Aorta (tissue), 5 donors: ENCODE measurements around the gene GRB10. TPM values are rescaled to one million over a fixed set of nuclear protein-coding genes. Genes with fewer than 3 reads are reported as not detected.

Source experiments
- ATAC-seq: fragments of 200-7000 bp; cut with Tn5 transposase; one replicate; pipeline ENCODE4 v1.9.1; 2022; ENCODE audit warnings: moderate library complexity; ENCODE audit not compliant: low FRiP score
- DNase-seq, 2 donors: peaks; one replicate each; pipeline ENCODE4 v3.0.0-alpha.2; 2020
- H3K27ac ChIP-seq, 2 donors: one replicate each; pipeline ENCODE4 v1.5.1; 2013; ENCODE audit warnings: low read length in 2 of 2, mild to moderate bottlenecking in 2 of 2, moderate library complexity in 2 of 2, control low read depth in 1 of 2, inconsistent platforms in 1 of 2, low read depth in 1 of 2
- H3K27me3 ChIP-seq, 2 donors: one replicate each; pipeline ENCODE4 v1.6.1; 2013; ENCODE audit warnings: control low read depth in 1 of 2, low read length in 1 of 2, mild to moderate bottlenecking in 1 of 2, moderate library complexity in 1 of 2; ENCODE audit not compliant: insufficient read depth in 2 of 2, control insufficient read depth in 1 of 2
- H3K36me3 ChIP-seq, 2 donors: one replicate each; pipeline ENCODE4 v1.6.1; 2013; ENCODE audit warnings: control low read depth in 1 of 2, low read length in 1 of 2, mild to moderate bottlenecking in 1 of 2; ENCODE audit not compliant: insufficient read depth in 2 of 2, control insufficient read depth in 1 of 2
- H3K4me1 ChIP-seq, 2 donors: one replicate each; pipeline ENCODE4 v1.6.1; 2013; ENCODE audit warnings: low read length in 2 of 2, control low read depth in 1 of 2, mild to moderate bottlenecking in 1 of 2, moderate library complexity in 1 of 2; ENCODE audit not compliant: insufficient read depth in 2 of 2, control insufficient read depth in 1 of 2
- H3K4me3 ChIP-seq, 2 donors: one replicate each; pipeline ENCODE4 v1.5.1; 2013; ENCODE audit warnings: low read length in 2 of 2, control low read depth in 1 of 2, mild to moderate bottlenecking in 1 of 2
- H3K9me3 ChIP-seq: one replicate; pipeline ENCODE4 v1.6.1; 2013; ENCODE audit warnings: mild to moderate bottlenecking, low read length; ENCODE audit not compliant: control insufficient read depth
- WGBS, 2 donors: extraction: QIAGEN DNeasy Blood & Tissue Kit; methylation state at CpG; one replicate each; pipeline ENCODE4 v1.1.7; 2013; 5-methylcytosine and 5-hydroxymethylcytosine counted together
- intact Hi-C, 2 donors: fragments of 100-400 bp; cut with DNase I; formaldehyde crosslinking; loops; one replicate each; pipeline versions ENCODE4 v1.14.2 to v1.15.0; 2022
- polyA plus RNA-seq, 2 donors: library from polyadenylated mRNA; stranded (reverse); fragments of 200-250 nt; gene quantifications; one replicate each; pipeline ENCODE4 v1.2.3, GENCODE V29; 2013
- total RNA-seq, 2 donors: library from RNA; stranded (reverse); fragmentation: NEBNext Ultra II Directional; extraction: Animal tissue kit (Norgen Biotek cat#: 25700); gene quantifications; one replicate each; pipeline ENCODE4 v1.2.1, GENCODE V29; 2021
- donor health status: healthy with polysubstance abuse.
- donor health status: Bipolar disorder and iron deficiency.
- donor health status: DM: no; HTN: no; CAD: no.
- donor health status: DM: no; HTN: no; CAD: no.
- donor health status: DM: yes; HTN: yes; CAD: no.

The GRB10 gene
- total and polyA plus RNA-seq, 4 donors, result 11.8 to 108 (median 63.8) TPM

GRCh38 chr7:50822110-50822509 lies 39.4 kb upstream of the GRB10 start:
- Histone ChIP-seq H3K4me3 (no peak overlapping the region), H3K27me3 (no peaks in the 10 kb centered on the region), H3K27ac (no peak overlapping the region), H3K4me1 (no peaks in the 10 kb centered on the region), H3K9me3 (no peaks in the 10 kb centered on the region), H3K36me3 (no peaks in the 10 kb centered on the region)
- intact Hi-C loops, result no loop called here
- 41 to 54% methylated on average over 5 of the region's 5 CpGs for WGBS, 2 donors
- DNase-seq (no peak), ATAC-seq (no peak)

- H3K36me3 ChIP-seq, result no peaks in the 10 kb centered on the region
- no peaks in the 10 kb centered on the region for H3K9me3 ChIP-seq
- no peak overlapping the region for H3K4me3 ChIP-seq
- 50 to 51% methylated on average over 11 of the region's 11 CpGs for WGBS, 2 donors
- no peak for DNase-seq
- no peaks in the 10 kb centered on the region for H3K27me3 ChIP-seq
- peak; percentile 20 for ATAC-seq
- no peaks in the 10 kb centered on the region for H3K4me1 ChIP-seq
- H3K27ac ChIP-seq, result no peak overlapping the region
- intact Hi-C loops, result no loop called here
These were observed 38.8 kb upstream of the GRB10 start for GRCh38 chr7:50821457-50822008.

GRCh38 chr7:50818324-50818723 lies 35.6 kb upstream of the GRB10 start:
- H3K36me3 ChIP-seq, result no peaks in the 10 kb centered on the region
- H3K4me1 ChIP-seq, result no peaks in the 10 kb centered on the region
- no peak for ATAC-seq
- no peak overlapping the region for H3K27ac ChIP-seq
- H3K4me3 ChIP-seq, result no peak overlapping the region
- no peaks in the 10 kb centered on the region for H3K27me3 ChIP-seq
- intact Hi-C loops, result no loop called here
- no peaks in the 10 kb centered on the region for H3K9me3 ChIP-seq
- DNase-seq, result no peak
- 61 to 75% methylated on average over 6 of the region's 6 CpGs for WGBS, 2 donors

- 84 to 86% methylated on average over 1 of the region's 1 CpG for WGBS, 2 donors
- no peaks in the 10 kb centered on the region for H3K36me3 ChIP-seq
- intact Hi-C loops, result no loop called here
- H3K4me1 ChIP-seq, result no peaks in the 10 kb centered on the region
- no peak overlapping the region for H3K27ac ChIP-seq
- ATAC-seq (no peak), DNase-seq (no peak)
- H3K4me3 ChIP-seq, result no peak overlapping the region
- no peaks in the 10 kb centered on the region for H3K27me3 ChIP-seq
- no peaks in the 10 kb centered on the region for H3K9me3 ChIP-seq
These were observed 34.9 kb upstream of the GRB10 start for GRCh38 chr7:50817561-50817960.

- no peaks in the 10 kb centered on the region for H3K27me3 ChIP-seq
- intact Hi-C loops, result no loop called here
- WGBS, 2 donors, result 94 to 95% methylated on average over 3 of the region's 3 CpGs
These were observed 32.4 kb upstream of the GRB10 start for GRCh38 chr7:50815138-50815537.

GRCh38 chr7:50814166-50814565 lies 31.5 kb upstream of the GRB10 start:
- 72 to 79% methylated on average over 3 of the region's 3 CpGs for whole genome bisulfite sequencing, 2 donors
- no peak overlapping the region for H3K27ac ChIP-seq
- no peaks in the 10 kb centered on the region for H3K36me3 ChIP-seq
- ATAC-seq, result no peak
- intact Hi-C loops, result no loop called here
- no peaks in the 10 kb centered on the region for H3K27me3 ChIP-seq
- no peak overlapping the region for H3K4me3 ChIP-seq
- H3K4me1 ChIP-seq, result no peaks in the 10 kb centered on the region
- DNase-seq, result no peak
- no peaks in the 10 kb centered on the region for H3K9me3 ChIP-seq

More at GRCh38 chr7:50815138-50815537, 32.4 kb upstream of the GRB10 start:
- H3K36me3 ChIP-seq, result no peaks in the 10 kb centered on the region
- no peak overlapping the region for H3K27ac ChIP-seq
- H3K9me3 ChIP-seq, result no peaks in the 10 kb centered on the region
- ATAC-seq (no peak), DNase-seq (no peak)
- no peaks in the 10 kb centered on the region for H3K4me1 ChIP-seq
- H3K4me3 ChIP-seq, result no peak overlapping the region

GRCh38 chr7:50812841-50813475 lies 30.3 kb upstream of the GRB10 start:
- Histone ChIP-seq H3K27ac (no peak overlapping the region), H3K4me3 (no peak overlapping the region)
- DNase-seq, result peak; percentile 84 to 90

GRCh38 chr7:50812094-50812493 lies 29.4 kb upstream of the GRB10 start:
- 72% methylated on average over 6 of the region's 6 CpGs for WGBS, 2 donors
- Histone ChIP-seq H3K27me3 (no peaks in the 10 kb centered on the region), H3K27ac (no peak overlapping the region), H3K4me1 (no peaks in the 10 kb centered on the region), H3K4me3 (no peak overlapping the region), H3K36me3 (no peaks in the 10 kb centered on the region), H3K9me3 (no peaks in the 10 kb centered on the region)
- intact Hi-C loops, result no loop called here
- ATAC-seq (no peak), DNase-seq (no peak)

More at GRCh38 chr7:50812841-50813475, 30.3 kb upstream of the GRB10 start:
- H3K27me3 ChIP-seq, result no peaks in the 10 kb centered on the region
- H3K4me1 ChIP-seq, result no peaks in the 10 kb centered on the region
- H3K9me3 ChIP-seq, result no peaks in the 10 kb centered on the region
- H3K36me3 ChIP-seq, result no peaks in the 10 kb centered on the region
- WGBS, 2 donors, result 68 to 71% methylated on average over 1 of the region's 1 CpG
- intact Hi-C loops, result no loop called here
- ATAC-seq, result peak; percentile 78

GRCh38 chr7:50808282-50808888 lies 25.7 kb upstream of the GRB10 start:
- H3K4me1 ChIP-seq, result no peaks in the 10 kb centered on the region
- no peaks in the 10 kb centered on the region for H3K36me3 ChIP-seq
- 81 to 87% methylated on average over 14 of the region's 14 CpGs for WGBS, 2 donors
- H3K4me3 ChIP-seq, result no peak overlapping the region
- H3K9me3 ChIP-seq, result no peaks in the 10 kb centered on the region
- no peak for ATAC-seq
- peak in 1 of 2 donors; percentile 61 for DNase-seq
- intact Hi-C loops, result no loop called here
- H3K27me3 ChIP-seq, result no peaks in the 10 kb centered on the region
- no peak overlapping the region for H3K27ac ChIP-seq
